RKO (cell line): ENCODE measurements around the gene IFRD1.

Experiments used
- DNase-seq: peaks from one replicate; pipeline ENCODE4 v3.0.0-alpha.2; 2016; ENCODE audit warnings: low spot score

The IFRD1 gene

GRCh38 chr7:112487457-112488263 lies 37.4 kb downstream of the IFRD1 start:
- DNase-seq = no peak

- DNase-seq = no peak
Measured at GRCh38 chr7:112488264-112488552, 37.9 kb downstream of the IFRD1 start.

GRCh38 chr7:112492186-112492585 lies 41.9 kb downstream of the IFRD1 start:
- no peak for DNase-seq

DNA sequence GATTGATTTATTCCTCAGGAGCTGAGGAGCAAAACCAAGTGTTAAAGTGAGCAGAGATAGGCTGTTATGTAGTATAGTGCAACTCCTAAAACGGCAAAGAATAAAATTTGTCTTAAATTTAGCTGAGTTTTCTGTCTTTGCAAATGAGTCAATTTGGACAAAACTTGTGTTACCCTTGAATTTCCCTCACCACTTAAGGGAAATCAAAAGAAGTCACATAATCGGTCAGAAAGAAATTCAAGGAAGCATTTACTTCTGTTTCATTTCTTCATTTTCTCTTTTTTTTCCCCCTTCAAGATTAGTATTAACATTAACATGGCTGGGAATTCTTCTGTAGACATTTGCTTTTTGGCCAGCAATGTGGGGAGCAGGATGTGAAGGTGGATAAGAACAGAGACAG lies 44.4 kb downstream of the IFRD1 start:
- no peak for DNase-seq

DNA sequence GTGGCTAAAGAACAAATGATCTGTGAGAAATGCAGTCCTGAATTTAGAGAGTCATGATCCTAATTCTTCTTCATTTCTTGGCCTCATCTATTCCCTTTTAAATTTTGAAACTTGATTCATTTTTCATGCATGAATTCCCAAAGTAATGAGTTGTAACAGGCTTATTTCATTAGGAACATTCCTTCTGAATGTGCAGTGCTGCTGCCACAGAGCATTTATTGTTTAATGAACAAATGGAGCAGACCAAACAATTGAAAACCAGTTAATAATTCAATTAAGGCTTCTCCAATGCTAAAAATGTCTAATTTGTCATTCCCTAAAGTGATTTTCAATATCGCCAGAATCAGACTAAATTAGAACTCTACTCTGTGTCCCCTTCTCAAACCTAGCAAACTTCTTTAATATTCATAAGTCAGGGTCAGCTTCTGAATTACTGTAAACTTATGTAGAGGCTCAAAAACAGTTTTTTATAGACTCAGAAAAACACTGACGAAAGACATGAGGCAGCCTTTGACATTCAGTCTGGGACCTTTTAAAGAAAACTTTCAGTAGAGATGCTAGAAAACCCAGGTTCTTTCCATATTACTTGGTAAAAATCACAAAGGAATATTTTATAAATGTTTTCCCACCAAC lies 45.0 kb downstream of the IFRD1 start:
- no peak for DNase-seq

GRCh38 chr7:112495810-112496462 lies 45.7 kb downstream of the IFRD1 start:
- peak; percentile 67 for DNase-seq

DNA sequence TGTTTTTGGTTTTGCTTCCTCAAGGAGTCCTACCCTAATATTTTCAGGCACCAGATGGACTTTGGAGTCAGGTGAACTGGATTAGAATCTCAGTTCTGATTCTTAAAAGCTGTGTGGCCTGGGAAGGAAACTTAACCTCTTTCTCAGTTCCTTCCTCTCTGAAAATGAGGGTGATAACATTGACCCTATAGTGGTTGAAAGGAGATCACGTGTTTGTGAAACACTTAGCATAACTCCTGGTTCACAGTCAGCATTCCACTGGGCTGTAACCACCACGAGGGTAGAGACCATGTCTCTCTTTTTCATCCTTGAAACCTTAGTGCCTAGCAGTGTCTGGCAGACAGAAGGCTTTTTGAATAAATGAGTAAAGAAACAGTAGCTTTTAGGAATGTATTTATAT lies 47.2 kb downstream of the IFRD1 start:
- DNase-seq = no peak

DNA sequence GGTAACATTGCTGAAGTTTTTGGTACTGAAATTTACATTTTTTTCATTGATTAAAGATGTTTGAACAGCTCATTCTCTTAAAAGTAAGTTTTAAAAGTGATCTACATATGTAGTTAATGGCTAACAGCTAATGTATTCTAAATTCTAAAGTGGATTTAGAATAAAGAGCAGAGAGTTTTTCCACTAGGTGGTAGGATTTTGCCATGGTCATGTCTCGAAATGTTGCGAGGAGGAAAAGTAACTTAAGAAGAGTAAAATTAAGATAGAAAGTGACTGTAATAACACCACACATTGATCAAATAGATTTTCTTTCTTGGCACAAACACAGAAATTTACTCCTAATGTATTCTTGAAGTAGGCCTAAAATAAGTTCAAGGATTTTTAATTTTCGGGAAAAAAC lies 50.4 kb downstream of the IFRD1 start:
- DNase-seq = no peak

DNA sequence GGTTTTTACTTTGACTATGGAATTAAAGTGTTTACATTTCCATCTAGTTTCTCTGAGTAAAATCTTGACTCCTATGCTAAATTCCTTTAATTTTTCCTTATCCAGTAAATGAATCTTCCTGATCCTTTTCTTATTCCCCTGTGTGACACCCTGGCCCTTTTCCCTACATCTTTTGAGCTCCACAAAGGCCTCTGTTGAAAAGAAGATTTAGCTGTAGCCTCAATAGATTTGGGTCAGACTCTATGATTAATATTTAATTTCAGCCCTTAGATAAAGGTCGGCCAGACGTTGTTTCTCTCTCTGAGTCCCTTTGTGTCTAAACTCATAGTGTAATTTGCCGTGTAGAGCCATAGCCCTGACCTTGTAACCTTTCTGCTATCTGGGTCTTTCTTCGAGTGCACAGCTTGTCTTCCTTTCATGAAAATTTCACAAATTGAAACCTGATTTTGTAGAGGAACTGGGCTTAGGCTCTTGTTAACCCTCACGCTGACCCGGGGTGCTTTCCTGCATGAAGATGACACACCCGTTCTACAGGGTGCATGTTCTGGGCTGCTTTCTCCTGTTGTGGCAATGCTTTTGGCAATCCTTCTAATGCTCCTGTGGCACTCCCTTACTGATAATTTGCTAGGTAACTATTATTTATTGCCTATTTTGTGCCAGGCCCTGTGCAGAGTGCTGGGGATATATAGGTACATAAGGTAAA lies 51.7 kb downstream of the IFRD1 start:
- DNase-seq = no peak

DNA sequence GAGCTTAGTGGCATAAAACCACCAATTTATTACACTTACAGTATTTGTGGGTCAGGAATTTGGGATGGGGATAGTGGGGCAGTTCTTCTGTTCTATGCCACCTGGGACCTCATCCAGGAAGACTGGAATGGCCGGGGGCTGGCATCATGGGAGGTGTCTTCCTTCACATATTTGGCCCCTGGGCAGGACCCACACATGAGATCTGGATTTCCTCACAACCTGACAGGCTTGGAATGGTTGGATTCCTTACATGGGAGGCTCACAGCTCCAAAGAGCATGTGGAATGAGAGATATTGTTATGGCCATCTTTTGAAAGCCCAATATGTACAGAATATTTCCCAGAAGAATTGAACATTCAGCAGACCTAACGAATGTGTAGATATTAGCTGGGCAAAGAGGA lies 52.4 kb downstream of the IFRD1 start:
- no peak for DNase-seq

- no peak for DNase-seq
Measured at GRCh38 chr7:112503361-112503972, 53.2 kb downstream of the IFRD1 start.

DNA sequence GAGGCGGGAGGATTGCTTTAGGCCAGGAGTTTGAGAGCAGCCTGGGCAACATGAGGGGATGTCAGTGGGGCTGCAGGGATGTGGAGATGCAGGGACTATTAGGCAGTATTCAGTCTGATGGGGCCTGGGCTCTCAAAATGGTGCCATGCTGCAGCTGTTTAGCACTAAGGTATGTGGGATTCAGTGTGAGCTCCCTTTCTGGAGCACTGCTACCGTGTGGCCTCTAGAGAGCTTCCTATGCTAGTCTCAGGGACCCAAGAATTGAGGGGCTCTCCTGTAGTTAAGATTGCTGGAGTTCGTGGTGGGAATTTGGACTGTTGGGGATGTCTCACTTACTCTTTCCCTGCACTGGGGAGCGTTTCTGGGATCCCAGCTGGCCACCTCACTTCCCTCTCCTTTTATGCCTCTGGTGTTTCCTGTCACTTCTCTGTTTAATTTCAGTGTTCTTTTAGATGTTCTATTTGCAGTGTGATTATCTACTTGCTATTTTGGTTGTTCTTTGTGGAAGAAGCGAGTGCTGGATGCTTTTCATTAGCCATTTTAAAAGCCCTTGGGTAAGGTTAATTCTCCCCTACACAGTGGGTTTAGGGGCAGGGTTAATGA lies 53.9 kb downstream of the IFRD1 start:
- DNase-seq = no peak

- no peak for DNase-seq
Measured at GRCh38 chr7:112505495-112505894, 55.2 kb downstream of the IFRD1 start.

DNA sequence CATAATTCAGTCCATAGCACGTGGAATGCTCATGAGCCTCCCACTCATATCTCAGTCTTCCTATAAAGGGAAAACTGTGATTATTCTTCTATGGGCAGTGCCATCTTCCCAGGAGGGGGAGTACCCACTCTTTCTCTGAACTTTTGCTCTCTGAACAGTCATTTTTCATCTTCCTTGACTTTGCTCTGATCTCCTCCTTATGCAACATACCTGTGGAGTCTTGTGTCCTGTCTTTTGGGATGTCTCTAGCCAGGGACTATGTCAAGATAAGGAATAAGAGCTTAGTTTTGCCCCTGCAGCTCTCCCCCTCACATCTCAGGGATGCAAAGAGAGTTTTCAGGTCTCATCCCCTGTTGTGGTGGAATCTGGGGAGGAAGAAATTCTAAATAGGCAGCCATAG lies 58.1 kb downstream of the IFRD1 start:
- DNase-seq = no peak

GRCh38 chr7:112509402-112509801 lies 59.1 kb downstream of the IFRD1 start:
- no peak for DNase-seq

DNA sequence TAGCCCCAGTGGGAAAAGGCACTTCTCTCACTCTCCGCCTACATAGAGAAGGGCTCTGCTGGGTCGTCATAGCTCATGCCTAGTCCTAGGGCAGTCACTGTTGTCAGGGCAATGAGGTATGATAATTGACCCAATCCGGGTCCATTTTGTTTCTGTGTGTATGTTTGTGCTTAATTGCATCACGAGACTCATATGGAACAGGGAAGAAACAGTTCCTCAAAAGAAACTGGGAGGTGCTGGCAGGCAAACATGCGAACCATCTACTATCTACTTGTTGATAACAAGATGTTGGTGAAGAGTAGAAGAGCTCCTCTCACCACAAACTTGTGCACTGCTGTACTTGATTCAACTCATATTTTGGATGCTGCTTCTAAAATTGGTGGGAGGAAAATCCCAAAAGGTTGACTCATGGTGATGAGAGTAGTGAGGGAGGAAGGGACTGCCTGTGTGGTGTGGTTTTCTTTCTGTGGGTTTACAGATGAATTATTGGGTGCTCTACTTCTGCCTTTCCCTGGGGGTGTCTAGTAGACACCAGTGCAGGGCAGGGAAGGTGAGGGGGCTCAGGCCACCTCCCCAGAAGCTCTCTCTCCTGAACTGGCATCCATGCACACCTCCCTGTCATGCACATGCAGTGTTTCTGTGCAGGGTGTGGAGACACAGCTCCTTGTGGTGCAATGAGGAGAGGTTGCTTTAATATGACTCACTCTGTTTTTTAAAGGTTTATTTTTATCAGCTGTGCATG lies 59.9 kb downstream of the IFRD1 start:
- DNase-seq = no peak

- no peak for DNase-seq
Measured at GRCh38 chr7:112510743-112511110, 60.5 kb downstream of the IFRD1 start.

DNA sequence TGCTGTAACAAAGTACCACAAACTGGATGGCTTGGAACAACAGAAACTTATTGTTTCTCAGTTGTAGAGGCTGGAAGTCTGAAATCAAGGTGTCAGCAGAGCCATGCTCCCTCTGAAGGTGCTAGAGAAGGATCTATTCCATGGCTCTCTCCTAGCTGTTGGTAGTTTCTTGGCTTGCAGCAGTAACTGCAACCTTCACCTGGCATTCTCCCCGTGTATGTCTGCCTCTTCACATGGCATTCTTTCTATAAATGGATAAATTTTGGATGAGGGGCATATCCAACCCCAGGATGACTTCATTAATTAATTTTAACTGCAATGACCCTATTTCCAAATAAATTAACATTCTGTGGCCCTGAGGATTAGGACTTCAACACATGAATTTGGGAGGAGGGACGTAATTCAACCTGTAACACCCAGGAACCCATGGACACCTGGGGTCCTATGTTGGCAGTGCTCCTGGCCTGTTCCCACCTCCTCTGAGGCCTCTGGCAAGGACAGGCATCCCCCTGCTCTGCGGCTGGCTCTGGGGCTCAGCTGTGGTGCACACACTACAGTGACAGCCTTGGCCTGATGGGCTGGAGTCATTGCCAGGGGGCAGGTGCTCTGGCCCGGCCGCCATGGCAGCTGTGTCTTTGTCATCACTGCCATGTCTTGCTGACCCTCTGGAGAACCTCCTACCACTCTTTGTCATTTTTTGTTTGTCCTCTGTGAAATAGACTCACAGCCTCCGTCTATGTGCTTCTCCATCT lies 61.4 kb downstream of the IFRD1 start:
- DNase-seq = no peak

GRCh38 chr7:112512451-112513210 lies 62.4 kb downstream of the IFRD1 start:
- no peak for DNase-seq

DNA sequence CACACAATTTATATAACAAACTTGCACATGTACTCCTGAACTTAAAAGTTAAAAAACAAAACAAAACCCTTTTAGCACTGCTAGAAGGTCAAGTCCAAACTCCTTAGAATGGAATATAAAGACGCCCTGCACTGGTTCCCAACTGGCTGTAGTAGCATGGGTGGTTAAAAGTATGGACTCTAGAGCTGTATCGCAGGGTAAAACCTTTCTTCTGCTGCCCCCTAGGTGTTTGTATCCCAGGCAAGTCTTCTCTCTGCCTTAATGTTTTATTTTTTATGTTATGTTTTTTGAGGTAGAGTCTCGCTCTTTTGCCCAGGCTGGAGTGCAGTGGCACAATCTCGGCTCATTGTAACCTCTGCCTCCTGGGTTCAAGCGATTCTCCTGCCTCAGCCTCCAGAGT lies 65.7 kb downstream of the IFRD1 start:
- DNase-seq = no peak
